T-helper 2 cell treated with Interferon-gamma antibody and Interleukin-4, amounts not matched to agents 5 μg/mL and 100 μg/mL, for 36 hours (primary cell): ENCODE data around the gene ACACA.
"Not testable (repeated sequence)": the region's sequence is repeated elsewhere in the genome, so short reads cannot be mapped to it uniquely, and the experiment has no call there.

Experiments used
- DNase-seq: peaks from one replicate; pipeline ENCODE4 v3.0.0; 2021; ENCODE audit warnings: low spot score
- H3K27ac Mint-ChIP-seq: one replicate; pipeline ENCODE4 v1.8.0; 2021; ENCODE audit warnings: mild to moderate bottlenecking, mixed read lengths
- H3K27me3 Mint-ChIP-seq: one replicate; pipeline ENCODE4 v1.8.0; 2021; ENCODE audit warnings: low read depth, mixed read lengths
- H3K36me3 Mint-ChIP-seq: one replicate; pipeline ENCODE4 v1.8.0; 2021; ENCODE audit warnings: low read depth, mixed read lengths
- H3K4me1 Mint-ChIP-seq: one replicate; pipeline ENCODE4 v1.8.0; 2021; ENCODE audit warnings: low read depth, mixed read lengths
- H3K4me3 Mint-ChIP-seq: one replicate; pipeline ENCODE4 v1.8.0; 2022; ENCODE audit warnings: mild to moderate bottlenecking, moderate library complexity, mixed read lengths
- H3K9me3 Mint-ChIP-seq: one replicate; pipeline ENCODE4 v1.8.0; 2021; ENCODE audit warnings: mixed read lengths

The ACACA gene

DNA sequence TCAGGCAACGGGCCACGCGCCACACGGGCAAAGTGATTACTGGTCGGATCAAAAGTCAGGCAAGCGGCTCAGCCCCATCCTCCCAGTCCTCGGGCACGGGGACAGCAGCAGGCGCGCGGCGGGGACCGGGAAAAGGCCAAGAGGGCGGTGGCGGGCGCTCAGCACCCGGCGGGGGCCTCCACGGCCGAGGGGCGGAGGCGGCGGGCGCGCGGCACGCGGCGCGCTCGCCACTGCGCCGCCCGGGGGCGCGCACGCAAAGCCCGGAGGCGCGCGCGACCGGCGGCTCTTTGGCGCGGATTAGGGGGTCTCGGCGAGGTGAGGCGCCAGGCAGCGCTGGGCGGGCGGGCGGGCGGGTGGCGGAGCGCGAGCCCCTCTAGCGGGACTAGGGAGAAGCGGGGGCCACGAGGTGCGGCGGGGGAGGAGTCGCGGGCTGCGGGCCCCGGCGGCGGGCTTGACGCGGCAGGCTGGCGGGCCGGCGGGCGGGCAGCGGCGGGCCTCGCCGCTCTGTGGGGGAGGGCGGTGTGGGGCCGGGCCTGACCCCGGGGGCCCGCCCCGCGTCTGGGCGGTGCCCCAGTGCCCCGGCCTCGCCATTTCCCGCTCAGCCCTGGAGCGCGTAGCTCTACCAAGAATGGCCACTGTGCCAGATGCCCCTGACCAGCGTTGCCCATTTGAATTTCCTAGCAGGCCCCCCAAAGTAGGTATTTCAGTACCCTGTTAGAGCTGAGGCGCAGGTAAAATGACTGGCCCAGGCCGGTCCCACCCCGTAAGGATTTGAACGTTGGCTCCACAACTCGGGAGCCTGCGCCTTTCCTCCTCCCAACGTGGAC, at the start of gene ACACA, which contains the start of gene TADA2A:
TSS of gene ACACA (minus strand) at position 202 of the 827 bp plus-strand sequence. CDS start 537 bp downstream, outside the sequence.
TSS of gene TADA2A (plus strand) at position 252 of the 827 bp plus-strand sequence. CDS start 4,480 bp downstream, outside the sequence.
- Mint-ChIP-seq H3K9me3 (no peaks in the 10 kb centered on the region), H3K4me1 (peaks cover 47% of the 10 kb centered on the region), H3K27ac (peak within 1 kb of the TSS; percentile 97), H3K27me3 (no peaks in the 10 kb centered on the region), H3K36me3 (peaks cover 51% of the 10 kb centered on the region), H3K4me3 (peak within 1 kb of the TSS; percentile 97)
- peak; percentile 84 for DNase-seq

- no peaks in the 10 kb centered on the region for H3K9me3 Mint-ChIP-seq
- H3K4me1 Mint-ChIP-seq = peaks cover 2% of the 10 kb centered on the region
- H3K4me3 Mint-ChIP-seq = no peak overlapping the region
- H3K36me3 Mint-ChIP-seq = peaks cover 27% of the 10 kb centered on the region
- H3K27ac Mint-ChIP-seq = no peak overlapping the region
- no peak for DNase-seq
- no peaks in the 10 kb centered on the region for H3K27me3 Mint-ChIP-seq
These were observed 43.5 kb upstream of the ACACA start for GRCh38 chr17:37450112-37450511.

- Mint-ChIP-seq H3K27me3 (no peaks in the 10 kb centered on the region), H3K36me3 (peaks cover 32% of the 10 kb centered on the region), H3K4me1 (peaks cover 2% of the 10 kb centered on the region), H3K9me3 (no peaks in the 10 kb centered on the region), H3K4me3 (no peak overlapping the region), H3K27ac (no peak overlapping the region)
- no peak for DNase-seq
These were observed 41.0 kb upstream of the ACACA start for GRCh38 chr17:37447641-37448040.

GRCh38 chr17:37446027-37446426, 39.4 kb upstream of the ACACA start:
- H3K36me3 Mint-ChIP-seq = peaks cover 42% of the 10 kb centered on the region
- no peaks in the 10 kb centered on the region for H3K27me3 Mint-ChIP-seq
- no peak overlapping the region for H3K4me3 Mint-ChIP-seq
- peaks cover 1% of the 10 kb centered on the region for H3K4me1 Mint-ChIP-seq
- H3K9me3 Mint-ChIP-seq = no peaks in the 10 kb centered on the region
- no peak overlapping the region for H3K27ac Mint-ChIP-seq
- DNase-seq = no peak

DNA sequence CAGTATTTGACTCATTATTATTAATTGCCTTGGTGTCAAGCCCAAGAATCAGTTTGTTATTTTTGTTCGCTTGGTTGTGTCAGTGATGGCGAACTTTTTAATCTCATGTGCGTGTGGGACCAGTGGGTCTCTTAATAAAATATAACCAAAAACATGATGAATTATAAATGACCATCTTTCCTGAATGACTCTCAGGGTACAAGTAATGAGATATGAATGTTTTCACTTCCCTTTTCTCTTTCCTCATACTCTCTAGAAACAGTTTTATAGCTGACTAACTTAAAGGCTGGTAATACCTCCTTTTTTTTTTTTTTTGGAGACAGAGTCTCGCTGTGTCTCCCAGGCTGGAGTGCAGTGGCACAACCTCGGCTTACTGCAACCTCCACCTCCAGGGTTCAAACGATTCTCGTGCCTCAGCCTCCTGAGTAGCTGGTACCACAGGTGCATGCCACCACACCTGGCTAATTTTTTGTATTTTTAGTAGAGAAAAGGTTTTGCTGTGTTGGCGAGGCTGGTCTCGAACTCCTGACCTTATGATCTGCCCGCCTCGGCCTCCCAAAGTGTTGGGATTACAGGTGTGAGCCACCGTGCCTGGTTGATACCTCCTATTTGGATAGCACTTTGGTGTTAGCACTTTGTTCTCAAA, 34.9 kb upstream of the ACACA start:
- H3K27ac Mint-ChIP-seq, H3K4me3 Mint-ChIP-seq, H3K9me3 Mint-ChIP-seq, H3K27me3 Mint-ChIP-seq, DNase-seq: not testable (repeated sequence)
- Mint-ChIP-seq H3K4me1 (peaks cover 11% of the 10 kb centered on the region), H3K36me3 (peaks cover 56% of the 10 kb centered on the region)

GRCh38 chr17:37440424-37440823, 33.8 kb upstream of the ACACA start:
- Mint-ChIP-seq H3K4me3 (no peak overlapping the region), H3K9me3 (no peaks in the 10 kb centered on the region), H3K36me3 (peaks cover 54% of the 10 kb centered on the region), H3K27me3 (no peaks in the 10 kb centered on the region), H3K27ac (no peak overlapping the region), H3K4me1 (peaks cover 11% of the 10 kb centered on the region)
- DNase-seq = no peak

- H3K9me3 Mint-ChIP-seq = no peaks in the 10 kb centered on the region
- H3K4me1 Mint-ChIP-seq = peaks cover 11% of the 10 kb centered on the region
- H3K27me3 Mint-ChIP-seq = no peaks in the 10 kb centered on the region
- H3K27ac Mint-ChIP-seq = no peak overlapping the region
- H3K36me3 Mint-ChIP-seq = peaks cover 55% of the 10 kb centered on the region
- no peak for DNase-seq
- H3K4me3 Mint-ChIP-seq = no peak overlapping the region
These were observed 31.5 kb upstream of the ACACA start for GRCh38 chr17:37438141-37438540.

- Mint-ChIP-seq H3K4me1 (peaks cover 24% of the 10 kb centered on the region), H3K27ac (no peak overlapping the region), H3K36me3 (peaks cover 37% of the 10 kb centered on the region), H3K9me3 (no peaks in the 10 kb centered on the region), H3K27me3 (no peaks in the 10 kb centered on the region), H3K4me3 (no peak overlapping the region)
- no peak for DNase-seq
These were observed 26.0 kb upstream of the ACACA start for GRCh38 chr17:37432671-37433070.

- no peak for DNase-seq
- Mint-ChIP-seq H3K4me1 (peaks cover 23% of the 10 kb centered on the region), H3K4me3 (peak overlapping the region; percentile 69), H3K36me3 (peaks cover 46% of the 10 kb centered on the region), H3K27me3 (no peaks in the 10 kb centered on the region), H3K27ac (peak overlapping the region; percentile 93), H3K9me3 (no peaks in the 10 kb centered on the region)
These were observed 23.5 kb upstream of the ACACA start for GRCh38 chr17:37430051-37430627.

DNA sequence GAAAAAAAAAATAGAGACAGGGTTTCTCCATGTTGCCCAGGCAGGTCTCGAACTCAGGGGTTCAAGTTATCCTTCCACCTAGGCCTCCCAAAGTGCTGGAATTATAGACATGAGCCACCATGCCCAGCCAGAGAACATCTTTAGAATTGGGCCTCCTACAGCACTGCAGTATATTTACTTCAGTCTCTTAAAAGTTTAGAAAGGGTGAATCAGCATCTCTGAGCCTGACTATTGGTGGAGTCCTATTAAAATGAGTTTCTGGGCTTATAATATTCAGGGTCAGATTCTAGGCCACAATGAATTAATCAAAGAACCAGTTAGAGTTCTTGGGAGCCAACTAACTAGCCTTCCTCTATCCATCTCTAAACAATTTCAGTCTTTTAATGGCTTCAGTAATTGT, 22.8 kb upstream of the ACACA start:
- peaks cover 23% of the 10 kb centered on the region for H3K4me1 Mint-ChIP-seq
- peaks cover 47% of the 10 kb centered on the region for H3K36me3 Mint-ChIP-seq
- peak overlapping the region; percentile 93 for H3K27ac Mint-ChIP-seq

GRCh38 chr17:37429039-37429438, 22.4 kb upstream of the ACACA start:
- no peak for DNase-seq
- Mint-ChIP-seq H3K27ac (peak overlapping the region; percentile 93), H3K36me3 (peaks cover 45% of the 10 kb centered on the region), H3K4me1 (peaks cover 23% of the 10 kb centered on the region), H3K27me3 (no peaks in the 10 kb centered on the region), H3K4me3 (no peak overlapping the region), H3K9me3 (no peaks in the 10 kb centered on the region)

More for the DNA sequence above, 22.8 kb upstream of the ACACA start:
- H3K4me3 Mint-ChIP-seq = peak overlapping the region; percentile 69
- DNase-seq = no peak
- no peaks in the 10 kb centered on the region for H3K9me3 Mint-ChIP-seq
- H3K27me3 Mint-ChIP-seq = no peaks in the 10 kb centered on the region

GRCh38 chr17:37425268-37425667, 18.6 kb upstream of the ACACA start:
- no peak for DNase-seq
- H3K27me3 Mint-ChIP-seq = no peaks in the 10 kb centered on the region
- no peaks in the 10 kb centered on the region for H3K9me3 Mint-ChIP-seq
- H3K4me3 Mint-ChIP-seq = no peak overlapping the region
- H3K36me3 Mint-ChIP-seq = peaks cover 41% of the 10 kb centered on the region
- no peak overlapping the region for H3K27ac Mint-ChIP-seq
- peaks cover 9% of the 10 kb centered on the region for H3K4me1 Mint-ChIP-seq

- Mint-ChIP-seq H3K9me3 (no peaks in the 10 kb centered on the region), H3K27ac (no peak overlapping the region), H3K4me1 (no peaks in the 10 kb centered on the region), H3K36me3 (peaks cover 41% of the 10 kb centered on the region), H3K27me3 (no peaks in the 10 kb centered on the region), H3K4me3 (no peak overlapping the region)
- no peak for DNase-seq
These were observed 16.5 kb upstream of the ACACA start for GRCh38 chr17:37422971-37423625.

DNA sequence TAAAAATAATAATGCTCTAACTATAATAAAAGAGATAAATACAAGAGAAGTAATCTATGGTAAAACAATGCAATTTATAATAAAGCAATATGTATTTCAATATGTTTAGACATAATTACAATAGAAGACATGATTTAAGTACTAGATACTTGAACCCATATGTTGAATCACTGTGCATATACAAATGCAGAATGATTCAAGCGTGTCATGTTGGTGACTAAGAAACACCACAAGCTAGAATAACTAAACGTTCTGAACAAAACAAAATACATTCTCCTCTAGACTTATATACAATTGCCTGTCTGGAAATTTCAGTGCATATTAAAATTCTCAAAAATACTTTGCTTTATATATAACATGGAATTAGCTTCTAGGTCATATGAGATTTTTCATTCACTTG, 11.2 kb upstream of the ACACA start:
- Mint-ChIP-seq H3K36me3 (peaks cover 43% of the 10 kb centered on the region), H3K27me3 (no peaks in the 10 kb centered on the region), H3K9me3 (no peaks in the 10 kb centered on the region), H3K4me1 (peaks cover 8% of the 10 kb centered on the region), H3K27ac (no peak overlapping the region), H3K4me3 (no peak overlapping the region)
- no peak for DNase-seq
